GM12878 (cell line): ENCODE data around the gene RGS19. TPM values are rescaled to one million over a fixed set of nuclear protein-coding genes. Genes with fewer than 3 reads are reported as not detected.

ENCODE experiments used
- BACH1 ChIP-seq: fragments of 450-650 bp; IDR thresholded peaks from 2 replicates; pipeline ENCODE4 v1.6.1; 2017; ENCODE audit warnings: mild to moderate bottlenecking, borderline replicate concordance
- CTCF ChIP-seq, 3 experiments: IDR thresholded peaks in 2 of 3; conservative IDR thresholded peaks in 1 of 3; 2 replicates each; pipeline ENCODE4 v1.5.1; 2011; ENCODE audit warnings: low read depth in 3 of 3, low read length in 3 of 3, mild to moderate bottlenecking in 3 of 3, control low read depth in 2 of 3, moderate library complexity in 2 of 3, inconsistent platforms in 1 of 3, mixed read lengths in 1 of 3; ENCODE audit not compliant: control insufficient read depth in 2 of 3, insufficient read depth in 1 of 3; ENCODE audit errors: extremely low read depth in 1 of 3
- EED ChIP-seq: sonication (generic); IDR thresholded peaks from 2 replicates; pipeline ENCODE4 v1.6.1; 2016; ENCODE audit warnings: antibody characterized with exemption, low read depth
- EGR1 ChIP-seq, 2 experiments: IDR thresholded peaks; 1 replicate in 1 of 2; 2 replicates in 1 of 2; pipeline ENCODE4 v1.6.1; 2011 to 2012; ENCODE audit warnings: low read depth in 2 of 2, low read length in 2 of 2, borderline replicate concordance in 1 of 2, mild to moderate bottlenecking in 1 of 2, moderate library complexity in 1 of 2
- IRF3 ChIP-seq: fragments of 450-650 bp; IDR thresholded peaks from 2 replicates; pipeline ENCODE4 v1.6.1; 2014; ENCODE audit warnings: mild to moderate bottlenecking
- NFXL1 ChIP-seq: fragments of 450-650 bp; IDR thresholded peaks from 2 replicates; pipeline ENCODE4 v1.6.1; 2017; ENCODE audit warnings: antibody characterized with exemption, mild to moderate bottlenecking, borderline replicate concordance
- SMARCA5 ChIP-seq: fragments of 450-650 bp; IDR thresholded peaks from 2 replicates; pipeline ENCODE4 v1.6.1; 2017; ENCODE audit warnings: mild to moderate bottlenecking
- SRF ChIP-seq, 2 experiments: IDR thresholded peaks; 2 replicates each; pipeline ENCODE4 v1.6.1; 2011; ENCODE audit warnings: low read depth in 2 of 2, low read length in 2 of 2, mild to moderate bottlenecking in 1 of 2, moderate library complexity in 1 of 2
- TAF1 ChIP-seq: IDR thresholded peaks from 2 replicates; pipeline ENCODE4 v1.6.1; 2011; ENCODE audit warnings: mild to moderate bottlenecking, low read depth, low read length, borderline replicate concordance
- ZNF687 ChIP-seq: fragments of 450-650 bp; IDR thresholded peaks from 2 replicates; pipeline ENCODE4 v1.6.1; 2017; ENCODE audit warnings: mild to moderate bottlenecking, moderate library complexity
- polyA plus RNA-seq, 11 experiments: library from polyadenylated mRNA; depleted of rRNA in 4 of 11; unstranded in 6 of 11; stranded (reverse) in 5 of 11; fragments of >200 nt; fragmentation: Nextera tagmentation in 4 of 11; fragmentation: Illumina TruSeq in 1 of 11; extraction: Ambion mirVana in 4 of 11; extraction: Trizol in 1 of 11; gene quantifications; 1 replicate in 1 of 11; 2 replicates in 10 of 11; pipeline versions ENCODE4 v1.2.1 to v1.2.3, GENCODE V29; 2011 to 2016; ENCODE audit warnings: inconsistent platforms in 2 of 11, missing spikeins in 2 of 11, low read depth in 1 of 11
- total RNA-seq, 4 experiments: library from RNA; depleted of rRNA in 3 of 4; stranded (reverse); fragments of >200 nt in 3 of 4; fragmentation: Illumina TruSeq in 1 of 4; extraction: Trizol in 1 of 4; gene quantifications; 2 replicates each; pipeline versions ENCODE4 v1.2.1 to v1.2.3, GENCODE V29; 2013 to 2021

The RGS19 gene
- total and polyA plus RNA-seq, 10 of the 15 experiments (the other 5 are each of a cell fraction or from before 2014, with no cell fraction given): 0.82 to 62.4 (median 39.8) TPM

GRCh38 chr20:64049060-64049877 lies 30.0 kb downstream of the RGS19 start, which contains the start of gene SOX18 (continued):
- peak in 2 of 3 experiments; percentile 6 to 27; a peak in 2 of 6 replicates for TF ChIP-seq CTCF (IDR thresholded peaks at IDR 0.05 in 2 of 3, conservative IDR thresholded peaks at IDR 0.05 in 1 of 3; ENCODE audit: control insufficient read depth in 2 of 3, extremely low read depth in 1 of 3, insufficient read depth in 1 of 3, low read depth in 3 of 3, low read length in 3 of 3)
- peak; percentile 34; the same call in 1 of the 2 replicates for TF ChIP-seq ZNF687
- no peak for TF ChIP-seq IRF3
- TF ChIP-seq BACH1: peak; percentile 62
- no peak for TF ChIP-seq NFXL1
- peak in 1 of 2 experiments; percentile 79; a peak in 1 of 4 replicates for TF ChIP-seq SRF (IDR thresholded peaks at IDR 0.05; ENCODE audit: low read depth in 2 of 2, low read length in 2 of 2)
- TF ChIP-seq EED: no peak
- no peak for TF ChIP-seq TAF1
- 0 out of 3 replicates have a peak, but pooled peaks of 1 of the 2 experiments have one; percentile 23 for TF ChIP-seq EGR1 (IDR thresholded peaks at IDR 0.05; ENCODE audit: borderline replicate concordance in 1 of 2, low read depth in 2 of 2, low read length in 2 of 2)
- TF ChIP-seq SMARCA5: no peak
- TF ChIP-seq, all 136 proteins: peak for 7
